B cell (primary cell): ENCODE results near the gene NBAS. TPM values are rescaled to one million over a fixed set of nuclear protein-coding genes. Genes with fewer than 3 reads are reported as not detected.
A peak's percentile ranks its signal among the peaks of the same experiment; 100 is the strongest.

ENCODE experiments used
- ATAC-seq: fragments of 200-7000 bp; cut with Tn5 transposase; one replicate; pipeline ENCODE4 v1.10.0; 2021; ENCODE audit warnings: low read depth, mild to moderate bottlenecking, moderate number of reproducible peaks, moderate library complexity
- CTCF ChIA-PET: fragments of 350-600 bp; sonication (Branson Sonifier 250); formaldehyde crosslinking; loops from one replicate; lab custom pipeline; 2021; ENCODE audit warnings: antibody characterized with exemption, inconsistent platforms; lab: Charles Lee
- POLR2A ChIA-PET: fragments of 350-600 bp; sonication (Branson Sonifier 250); formaldehyde crosslinking; loops from one replicate; lab custom pipeline; 2021; ENCODE audit warnings: antibody characterized with exemption; lab: Charles Lee
- DNase-seq: peaks from one replicate; pipeline ENCODE4 v3.0.0; 2013
- H2AFZ ChIP-seq: 2 replicates; pipeline ENCODE4 v1.6.1; 2012; ENCODE audit warnings: mild to moderate bottlenecking, low read depth, low read length; ENCODE audit not compliant: insufficient read depth, poor library complexity, severe bottlenecking
- H3K27ac ChIP-seq, 2 donors: 1 replicate in 1 of 2; 2 replicates in 1 of 2; pipeline ENCODE4 v1.5.1; 2012 to 2013; ENCODE audit warnings: low read length in 2 of 2, mild to moderate bottlenecking in 2 of 2, moderate library complexity in 1 of 2
- H3K27me3 ChIP-seq, 4 experiments: fragments of 200-600 bp in 1 of 4; sonication (generic) in 1 of 4; replicated peaks in 1 of 4; 1 replicate in 2 of 4; 2 replicates in 2 of 4; pipeline versions ENCODE4 v1.6.1 to v1.7.0; 2013 to 2016; ENCODE audit warnings: low read length in 3 of 4, mild to moderate bottlenecking in 2 of 4, mixed read lengths in 1 of 4, moderate library complexity in 1 of 4; ENCODE audit not compliant: insufficient read depth in 4 of 4, control insufficient read depth in 3 of 4; ENCODE audit errors: control extremely low read depth in 1 of 4
- H3K36me3 ChIP-seq, 2 experiments: replicated peaks in 1 of 2; 1 replicate in 1 of 2; 2 replicates in 1 of 2; pipeline versions ENCODE4 v1.6.1 to v1.7.1; 2013; ENCODE audit warnings: low read length in 1 of 2; ENCODE audit not compliant: insufficient read depth in 2 of 2, control insufficient read depth in 1 of 2; ENCODE audit errors: control extremely low read depth in 1 of 2, extremely low read depth in 1 of 2
- H3K4me1 ChIP-seq, 2 donors: fragments of 200-600 bp in 1 of 2; sonication (generic) in 1 of 2; 1 replicate in 1 of 2; 2 replicates in 1 of 2; pipeline versions ENCODE4 v1.5.1 to v1.6.1; 2013 to 2017; ENCODE audit warnings: low read length in 2 of 2; ENCODE audit not compliant: control insufficient read depth in 2 of 2, insufficient read depth in 2 of 2
- H3K4me2 ChIP-seq: replicated peaks from 2 replicates; pipeline ENCODE3; 2012; ENCODE audit warnings: mild to moderate bottlenecking, low read depth, low read length; ENCODE audit not compliant: poor library complexity, severe bottlenecking
- H3K4me3 ChIP-seq, 5 experiments: fragments of 200-600 bp in 1 of 5; sonication (generic) in 1 of 5; 1 replicate in 3 of 5; 2 replicates in 2 of 5; pipeline versions ENCODE4 v1.5.1 to v1.7.0; 2011 to 2016; ENCODE audit warnings: low read length in 4 of 5, mild to moderate bottlenecking in 4 of 5, low read depth in 2 of 5, control low read depth in 1 of 5, moderate library complexity in 1 of 5; ENCODE audit not compliant: insufficient read depth in 1 of 5; ENCODE audit errors: control extremely low read depth in 1 of 5, extremely low read depth in 1 of 5
- H3K79me2 ChIP-seq: fragments of 200-600 bp; sonication (generic); one replicate; pipeline ENCODE4 v1.6.0; 2016; ENCODE audit warnings: low read length; ENCODE audit not compliant: control insufficient read depth, insufficient read depth
- H3K9ac ChIP-seq: fragments of 200-600 bp; sonication (generic); 2 replicates; pipeline ENCODE4 v1.6.1; 2017; ENCODE audit warnings: mild to moderate bottlenecking, low read length, moderate library complexity
- H3K9me3 ChIP-seq, 3 donors: one replicate each; pipeline versions ENCODE4 v1.6.1 to v1.7.1; 2013; ENCODE audit warnings: low read length in 2 of 3; ENCODE audit not compliant: control insufficient read depth in 2 of 3, insufficient read depth in 1 of 3; ENCODE audit errors: control extremely low read depth in 1 of 3
- H4K20me1 ChIP-seq: 2 replicates; pipeline ENCODE4 v1.6.0; 2012; ENCODE audit warnings: mild to moderate bottlenecking, low read length; ENCODE audit not compliant: insufficient read depth, control insufficient read depth, poor library complexity, severe bottlenecking
- H3K27ac Mint-ChIP-seq: one replicate; pipeline ENCODE4 v1.8.0; 2021; ENCODE audit warnings: mixed read lengths
- H3K27me3 Mint-ChIP-seq: one replicate; pipeline ENCODE4 v1.8.0; 2021; ENCODE audit warnings: mixed read lengths
- H3K4me1 Mint-ChIP-seq: one replicate; pipeline ENCODE4 v1.8.0; 2021; ENCODE audit warnings: mixed read lengths
- H3K4me3 Mint-ChIP-seq: one replicate; pipeline ENCODE4 v1.8.0; 2021; ENCODE audit warnings: mixed read lengths
- H3K9me3 Mint-ChIP-seq: one replicate; pipeline ENCODE4 v1.8.0; 2022; ENCODE audit warnings: mixed read lengths; ENCODE audit not compliant: insufficient read depth
- EZH2 ChIP-seq: IDR thresholded peaks from 2 replicates; pipeline ENCODE4 v1.6.1; 2012; ENCODE audit warnings: borderline replicate concordance, low read depth, mild to moderate bottlenecking, moderate library complexity, low read length; ENCODE audit not compliant: insufficient read depth, poor library complexity, severe bottlenecking
- WGBS: methylation state at CpG from one replicate; pipeline ENCODE4 v1.1.5; 2013; ENCODE audit warnings: missing lambda C conversion rate; ENCODE audit not compliant: insufficient coverage; 5-methylcytosine and 5-hydroxymethylcytosine counted together
- intact Hi-C: fragments of 100-400 bp; cut with micrococcal nuclease; formaldehyde crosslinking; loops from one replicate; pipeline ENCODE4 v1.10.0; 2022
- polyA plus RNA-seq: library from polyadenylated mRNA; depleted of rRNA; stranded (reverse); fragments of >200 nt; gene quantifications from 2 replicates; pipeline ENCODE4 v1.2.3, GENCODE V29; 2012
- total RNA-seq, 2 donors: library from RNA; stranded (reverse); fragments of 120-200 nt in 1 of 2; gene quantifications; 1 replicate in 1 of 2; 2 replicates in 1 of 2; pipeline versions ENCODE4 v1.2.3 to v1.2.4, GENCODE V29; 2013 to 2022
- TF ChIP-seq, protein P1 (sequence below): fragments of 200-600 bp; IDR thresholded peaks from one replicate; pipeline ENCODE4 v1.8.0; 2022; ENCODE audit warnings: antibody characterized with exemption, mild to moderate bottlenecking

The NBAS gene
- total and polyA plus RNA-seq, 2 donors (not counting 1 experiment from before 2014, with no cell fraction given): 10.6 to 37.3 TPM

DNA sequence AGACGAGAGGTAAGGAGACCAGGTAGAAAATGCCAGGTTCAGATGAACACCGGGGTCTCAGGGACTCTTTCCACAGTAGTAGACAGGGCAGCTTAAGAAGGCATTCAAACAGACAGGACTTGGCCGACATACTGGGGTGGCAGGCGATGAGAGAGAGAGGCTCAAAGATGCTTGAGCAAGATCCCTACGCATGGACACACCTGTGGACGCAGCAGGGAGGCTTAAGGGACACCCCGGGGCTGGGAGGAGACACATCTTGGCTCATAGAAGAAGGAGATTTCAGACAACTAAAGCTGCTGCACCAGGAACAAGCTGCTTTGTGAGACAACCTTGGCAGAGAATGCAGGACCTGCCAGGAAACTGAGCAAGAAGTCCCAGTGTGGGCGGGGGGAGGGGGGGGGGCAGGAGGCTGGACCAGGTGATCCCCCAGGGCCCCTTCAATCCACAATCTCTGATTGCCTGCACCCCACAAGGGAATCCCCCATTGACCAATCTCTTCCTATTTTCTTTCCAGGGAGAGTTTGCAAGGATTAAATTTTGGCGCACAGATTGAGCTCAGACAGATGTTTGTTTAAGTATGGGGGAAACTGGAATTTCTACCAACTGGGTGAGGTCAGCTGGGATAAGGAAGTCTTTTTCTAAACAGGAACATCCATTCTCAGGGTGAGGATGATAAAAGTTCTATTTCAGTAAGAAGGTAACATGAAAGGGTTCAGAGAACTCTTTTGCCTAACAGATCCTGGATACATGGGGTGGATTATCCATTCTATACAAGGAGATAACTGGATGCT is 400.7 kb downstream of the NBAS start:
- H3K9me3 ChIP-seq: no peaks in the 10 kb centered on the region
- H3K4me3 ChIP-seq: no peak overlapping the region
- ATAC-seq: no peak
- H3K27me3 Mint-ChIP-seq: no peaks in the 10 kb centered on the region
- no peak for DNase-seq
- no peak overlapping the region for H3K27ac ChIP-seq
- no peak overlapping the region for H3K4me3 Mint-ChIP-seq
- H3K79me2 ChIP-seq: no peaks in the 10 kb centered on the region
- H2AFZ ChIP-seq: no peak overlapping the region
- POLR2A ChIA-PET: interaction anchor here (0.6 kb wide), 1 partner anchor 1252 kb away, joined by 5 read pairs; no protein-coding TSS in a partner anchor
- CTCF ChIA-PET: no interaction called here
- WGBS: 93% methylated on average over 7 of the region's 9 CpGs
- no peaks in the 10 kb centered on the region for H3K27me3 ChIP-seq
- intact Hi-C loops: no loop called here
- no peak overlapping the region for H3K9ac ChIP-seq
- TF ChIP-seq EZH2: no peak
- TF ChIP-seq, protein P1, sequence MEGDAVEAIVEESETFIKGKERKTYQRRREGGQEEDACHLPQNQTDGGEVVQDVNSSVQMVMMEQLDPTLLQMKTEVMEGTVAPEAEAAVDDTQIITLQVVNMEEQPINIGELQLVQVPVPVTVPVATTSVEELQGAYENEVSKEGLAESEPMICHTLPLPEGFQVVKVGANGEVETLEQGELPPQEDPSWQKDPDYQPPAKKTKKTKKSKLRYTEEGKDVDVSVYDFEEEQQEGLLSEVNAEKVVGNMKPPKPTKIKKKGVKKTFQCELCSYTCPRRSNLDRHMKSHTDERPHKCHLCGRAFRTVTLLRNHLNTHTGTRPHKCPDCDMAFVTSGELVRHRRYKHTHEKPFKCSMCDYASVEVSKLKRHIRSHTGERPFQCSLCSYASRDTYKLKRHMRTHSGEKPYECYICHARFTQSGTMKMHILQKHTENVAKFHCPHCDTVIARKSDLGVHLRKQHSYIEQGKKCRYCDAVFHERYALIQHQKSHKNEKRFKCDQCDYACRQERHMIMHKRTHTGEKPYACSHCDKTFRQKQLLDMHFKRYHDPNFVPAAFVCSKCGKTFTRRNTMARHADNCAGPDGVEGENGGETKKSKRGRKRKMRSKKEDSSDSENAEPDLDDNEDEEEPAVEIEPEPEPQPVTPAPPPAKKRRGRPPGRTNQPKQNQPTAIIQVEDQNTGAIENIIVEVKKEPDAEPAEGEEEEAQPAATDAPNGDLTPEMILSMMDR: no peak
- H4K20me1 ChIP-seq: no peaks in the 10 kb centered on the region
- H3K4me1 ChIP-seq: no peaks in the 10 kb centered on the region
- no peaks in the 10 kb centered on the region for H3K36me3 ChIP-seq
- H3K4me2 ChIP-seq: no peak overlapping the region
- no peaks in the 10 kb centered on the region for H3K4me1 Mint-ChIP-seq
- H3K9me3 Mint-ChIP-seq: no peaks in the 10 kb centered on the region
- H3K27ac Mint-ChIP-seq: no peak overlapping the region

DNA sequence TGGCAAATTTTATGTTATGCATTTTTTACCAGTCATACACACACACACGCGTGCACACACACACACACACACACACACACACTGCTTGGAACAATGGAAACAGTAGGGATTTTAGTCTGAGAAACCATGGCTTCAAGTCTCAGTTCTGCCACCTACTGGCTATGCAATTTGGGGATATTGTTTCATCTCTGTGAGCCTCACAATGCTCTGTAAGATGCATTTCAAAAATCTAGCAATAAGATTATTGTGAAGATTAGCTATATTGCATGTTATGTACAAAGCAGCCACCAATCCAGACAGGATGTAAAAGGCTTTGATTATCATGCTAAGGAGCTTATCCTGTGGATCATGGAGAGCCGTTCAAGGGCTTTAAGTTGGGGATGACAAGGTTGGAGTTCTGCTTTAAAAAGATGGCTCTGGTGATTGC is 401.4 kb downstream of the NBAS start:
- Histone ChIP-seq H3K9ac (no peak overlapping the region), H2AFZ (no peak overlapping the region), H3K36me3 (no peaks in the 10 kb centered on the region), H3K9me3 (no peaks in the 10 kb centered on the region), H3K4me3 (no peak overlapping the region), H4K20me1 (no peaks in the 10 kb centered on the region), H3K4me1 (no peaks in the 10 kb centered on the region), H3K27ac (no peak overlapping the region), H3K27me3 (no peaks in the 10 kb centered on the region), H3K79me2 (no peaks in the 10 kb centered on the region), H3K4me2 (no peak overlapping the region)
- DNase-seq (peak; percentile 37), ATAC-seq (no peak)
- 93% methylated on average over 1 of the region's 3 CpGs for WGBS
- intact Hi-C loops: no loop called here
- Mint-ChIP-seq H3K4me3 (no peak overlapping the region), H3K27me3 (no peaks in the 10 kb centered on the region), H3K27ac (no peak overlapping the region), H3K4me1 (no peaks in the 10 kb centered on the region), H3K9me3 (no peaks in the 10 kb centered on the region)
- POLR2A ChIA-PET: interaction anchor here (0.6 kb wide), 1 partner anchor 1251 kb away, joined by 5 read pairs; no protein-coding TSS in a partner anchor
- CTCF ChIA-PET: no interaction called here
- TF ChIP-seq EZH2: no peak
- TF ChIP-seq, protein P1: peak; percentile 58
